GM18867 (cell line): ENCODE data around the gene KLRC3.
"Not testable (repeated sequence)": the region's sequence is repeated elsewhere in the genome, so short reads cannot be mapped to it uniquely, and the experiment has no call there.

Source experiments
- ATAC-seq: cut with Tn5 transposase; IDR thresholded peaks from one replicate; pipeline ENCODE4 v1.9.1; 2021; ENCODE audit warnings: mild to moderate bottlenecking, moderate library complexity; ENCODE audit not compliant: unreplicated experiment

KLRC3 gene

DNA sequence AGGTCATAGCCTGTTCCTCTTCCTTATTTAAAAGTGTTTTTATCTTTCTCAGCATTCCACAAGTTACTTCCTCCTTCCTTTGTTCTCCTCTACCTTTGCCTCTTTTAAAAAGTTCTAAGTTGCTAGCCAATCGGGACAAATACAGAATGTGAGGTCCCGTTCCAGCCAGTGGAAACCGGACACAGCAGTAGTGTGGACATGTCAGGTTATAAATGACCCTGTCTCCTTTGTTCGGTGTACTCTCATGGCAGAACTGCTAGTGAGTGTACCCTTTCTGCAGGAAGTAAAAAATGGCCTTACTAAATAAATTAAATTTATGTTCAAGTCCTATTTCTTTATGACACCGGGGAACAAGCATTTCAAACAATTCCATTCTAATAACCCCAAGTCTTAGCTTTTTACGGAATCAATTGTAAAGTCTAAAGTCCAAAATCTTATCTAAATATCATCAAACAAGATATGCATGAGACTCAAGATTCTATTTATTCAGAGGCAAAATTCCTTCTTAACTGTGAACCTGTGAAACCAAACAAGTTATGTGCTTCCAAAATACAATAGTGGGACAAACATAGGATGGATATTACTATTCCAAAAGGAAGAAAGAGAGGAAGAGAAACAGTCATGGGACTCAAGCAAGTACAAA lies 48.4 kb downstream of the KLRC3 start:
- ATAC-seq: not testable (repeated sequence)

DNA sequence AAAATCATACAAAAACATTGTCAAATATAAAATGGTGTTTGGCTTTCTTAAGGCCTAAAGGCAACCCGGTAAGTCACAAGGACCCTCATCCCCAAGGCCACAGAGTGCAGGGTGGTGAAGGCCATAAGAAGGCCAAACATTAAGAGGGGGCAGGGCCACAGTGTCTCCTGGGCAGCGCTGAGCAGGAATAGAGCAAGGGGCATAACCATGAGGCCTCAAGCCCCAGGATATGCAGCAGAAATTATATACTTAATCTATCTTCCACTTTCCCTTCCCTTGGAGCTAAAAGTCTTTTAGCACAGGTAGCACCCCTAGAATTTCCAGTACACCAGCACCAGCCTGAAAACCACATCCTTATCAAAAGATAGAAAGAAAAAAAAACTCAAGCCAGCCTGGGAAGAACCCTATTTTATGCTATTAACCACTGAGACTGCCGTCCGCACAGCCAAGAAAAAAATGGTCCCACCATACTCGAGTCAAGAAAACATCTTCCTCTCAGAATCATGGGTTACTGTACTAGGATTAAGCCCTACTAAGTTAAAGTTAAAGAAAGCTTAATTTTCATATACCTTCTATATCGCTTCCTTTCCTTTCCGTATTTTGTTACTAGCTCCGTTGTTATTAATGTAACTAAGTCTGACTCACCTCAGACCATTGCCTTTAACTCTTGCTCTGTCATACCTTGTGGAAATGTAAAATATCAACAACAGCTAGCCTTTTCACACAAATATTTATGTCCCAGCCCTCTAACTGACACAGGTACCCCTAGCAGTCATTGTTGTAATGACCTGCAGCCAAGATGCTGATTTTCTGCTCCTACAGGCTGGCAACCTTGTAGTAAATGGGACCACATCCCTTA lies 50.6 kb downstream of the KLRC3 start:
- ATAC-seq: no peak

DNA sequence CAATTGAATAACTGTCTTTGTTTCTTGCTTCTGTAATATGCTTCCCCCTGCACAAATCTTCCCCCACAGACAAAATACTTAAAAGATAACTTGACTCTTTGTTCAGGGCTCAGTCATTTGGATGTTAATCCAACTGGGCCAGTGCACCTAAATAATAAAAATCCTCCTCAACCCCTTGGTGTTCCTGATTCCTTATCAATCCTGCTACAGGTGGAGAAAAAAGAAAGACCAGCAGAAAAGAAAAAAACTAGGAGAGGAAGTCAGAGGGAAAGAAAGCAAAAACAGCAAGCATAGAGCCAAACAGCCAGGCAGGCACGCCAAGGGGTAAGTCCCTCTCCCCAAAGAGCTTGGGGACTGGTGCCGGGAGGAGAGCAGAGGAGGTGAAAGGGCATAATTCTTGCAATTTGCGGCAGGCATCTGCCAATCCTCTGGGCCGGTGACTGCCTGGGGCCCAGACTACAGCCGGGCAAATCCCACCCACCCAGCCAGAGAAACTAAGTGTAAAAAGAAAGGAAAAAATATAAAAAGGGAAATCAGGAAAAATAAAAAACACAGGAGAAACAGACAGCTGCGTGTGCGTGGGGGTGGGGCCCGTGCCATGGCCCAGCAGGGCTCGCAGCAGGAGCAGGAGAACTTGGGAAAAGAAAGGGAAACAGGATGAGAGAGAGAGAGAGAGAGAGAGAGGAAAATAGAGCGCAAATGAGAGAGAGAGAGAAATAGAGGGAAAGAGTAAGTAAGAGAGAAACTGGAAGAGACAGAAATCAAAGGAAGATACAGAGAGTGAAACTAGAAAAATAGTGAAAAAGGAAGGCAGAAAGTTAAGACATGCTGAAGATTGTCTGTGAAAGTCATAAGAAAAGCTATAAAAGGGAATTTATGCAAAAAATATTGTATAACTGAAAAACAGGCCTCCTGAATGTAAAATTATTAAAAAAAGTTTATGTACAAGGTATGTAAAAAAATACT lies 51.9 kb downstream of the KLRC3 start:
- ATAC-seq: no peak

DNA sequence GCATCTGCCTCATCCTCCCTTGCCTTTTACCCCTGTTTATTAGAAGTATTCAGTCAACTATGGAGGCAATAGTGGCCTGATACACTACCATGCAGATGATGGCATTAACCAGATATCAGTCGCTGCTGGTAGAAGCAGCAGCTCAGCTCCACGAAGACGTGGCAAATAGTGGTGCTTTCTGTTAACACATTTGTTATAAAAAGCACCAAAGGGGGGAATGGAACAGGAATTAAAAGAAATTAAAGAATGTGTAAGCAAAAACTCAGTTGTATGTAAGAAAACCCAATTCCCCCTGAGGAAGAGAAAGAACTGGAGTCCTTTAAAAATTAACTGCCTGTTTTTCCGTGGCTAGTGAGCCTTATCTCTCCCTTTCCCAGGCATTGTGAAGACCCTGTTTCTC lies 52.7 kb downstream of the KLRC3 start:
- not testable (repeated sequence) for ATAC-seq

DNA sequence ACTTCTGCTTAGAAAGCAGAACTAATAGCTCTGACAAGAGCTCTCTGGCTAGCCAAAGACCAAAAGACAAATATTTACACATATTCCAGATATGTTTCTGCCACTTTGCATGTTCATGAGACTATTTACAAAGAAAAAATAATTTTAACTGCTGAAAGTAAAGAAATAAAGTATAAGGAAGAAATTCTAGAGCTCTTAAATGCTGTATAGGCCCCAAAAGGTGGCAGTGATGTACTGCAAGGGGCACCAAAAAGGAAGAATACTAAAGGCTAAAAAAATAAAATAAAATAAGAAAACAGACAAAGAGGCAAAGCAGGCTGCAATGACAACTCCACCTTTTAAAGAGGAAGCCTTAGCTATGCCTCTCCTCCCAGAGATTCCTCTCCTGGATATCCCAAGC lies 53.5 kb downstream of the KLRC3 start:
- ATAC-seq: no peak

DNA sequence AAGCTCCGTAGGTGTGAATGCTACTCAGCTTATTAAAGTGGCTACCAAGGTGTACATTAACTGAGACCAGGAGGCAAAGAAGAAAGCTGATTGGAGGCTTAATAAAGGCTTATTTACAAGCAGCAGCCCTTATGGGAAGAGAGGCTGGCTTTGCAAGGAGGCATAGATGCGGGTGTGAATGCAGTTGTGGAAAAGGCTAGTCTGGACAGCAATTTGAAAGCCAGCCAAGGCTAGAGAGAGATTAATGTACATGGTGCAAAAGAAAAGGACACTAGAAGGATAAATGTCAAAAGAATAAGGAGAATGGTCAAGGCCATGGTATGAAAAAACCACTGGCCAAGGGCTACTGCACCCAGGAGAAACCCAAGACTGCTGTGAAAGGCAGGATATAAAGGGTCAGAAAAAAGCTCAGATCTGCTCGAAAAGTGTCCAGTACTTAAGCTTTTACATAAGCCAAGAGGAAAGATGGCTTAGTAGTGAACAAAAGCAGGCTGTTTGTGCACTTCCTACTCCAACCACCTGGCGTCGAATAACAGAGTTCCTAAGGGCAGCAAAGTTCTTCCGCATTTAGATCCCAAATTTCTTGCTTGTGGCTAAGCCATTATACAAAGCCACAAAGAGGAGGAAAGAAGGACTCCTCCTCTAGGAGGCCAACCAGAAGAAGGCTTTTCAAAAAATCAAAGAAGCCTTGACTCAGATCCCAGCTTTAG lies 54.5 kb downstream of the KLRC3 start:
- ATAC-seq: no peak

DNA sequence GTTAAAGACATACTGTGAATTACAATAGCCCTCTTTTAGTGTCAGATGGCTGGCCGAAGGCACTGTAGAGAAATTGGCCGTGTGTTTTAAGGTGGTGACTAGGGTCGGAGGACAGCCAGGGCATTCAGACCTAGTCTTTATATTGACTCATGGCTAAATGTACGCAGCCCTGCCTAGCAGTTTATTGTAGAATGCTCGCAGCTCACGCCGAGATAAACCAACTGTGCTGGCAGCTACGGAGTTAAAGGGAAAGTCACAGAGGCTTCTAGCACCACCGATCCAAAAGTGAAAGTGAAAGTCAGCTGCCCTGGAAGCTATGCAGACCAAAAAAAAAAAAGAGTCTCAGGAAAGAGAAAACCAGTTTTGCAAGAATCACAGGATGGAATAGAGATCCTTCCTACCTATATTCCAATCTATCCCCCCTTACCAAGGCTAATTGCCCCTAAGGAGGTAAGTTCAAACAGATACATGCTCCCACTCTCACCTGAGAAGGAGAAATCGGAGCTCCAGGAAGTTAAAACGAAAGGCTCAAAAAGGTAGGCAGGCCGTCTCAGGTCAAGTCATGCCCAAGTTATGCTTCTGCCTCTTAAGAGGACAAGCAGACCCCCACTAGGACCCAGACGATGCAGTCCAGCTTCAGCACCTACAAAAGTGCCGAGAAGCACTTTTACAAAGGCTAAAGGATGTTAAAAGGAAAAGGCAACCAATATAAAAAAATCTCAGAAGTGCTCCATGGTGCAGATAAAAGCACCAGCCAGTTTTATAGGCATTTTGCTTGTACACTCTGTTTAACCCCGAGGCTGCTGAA lies 55.4 kb downstream of the KLRC3 start:
- ATAC-seq: peak; percentile 60

DNA sequence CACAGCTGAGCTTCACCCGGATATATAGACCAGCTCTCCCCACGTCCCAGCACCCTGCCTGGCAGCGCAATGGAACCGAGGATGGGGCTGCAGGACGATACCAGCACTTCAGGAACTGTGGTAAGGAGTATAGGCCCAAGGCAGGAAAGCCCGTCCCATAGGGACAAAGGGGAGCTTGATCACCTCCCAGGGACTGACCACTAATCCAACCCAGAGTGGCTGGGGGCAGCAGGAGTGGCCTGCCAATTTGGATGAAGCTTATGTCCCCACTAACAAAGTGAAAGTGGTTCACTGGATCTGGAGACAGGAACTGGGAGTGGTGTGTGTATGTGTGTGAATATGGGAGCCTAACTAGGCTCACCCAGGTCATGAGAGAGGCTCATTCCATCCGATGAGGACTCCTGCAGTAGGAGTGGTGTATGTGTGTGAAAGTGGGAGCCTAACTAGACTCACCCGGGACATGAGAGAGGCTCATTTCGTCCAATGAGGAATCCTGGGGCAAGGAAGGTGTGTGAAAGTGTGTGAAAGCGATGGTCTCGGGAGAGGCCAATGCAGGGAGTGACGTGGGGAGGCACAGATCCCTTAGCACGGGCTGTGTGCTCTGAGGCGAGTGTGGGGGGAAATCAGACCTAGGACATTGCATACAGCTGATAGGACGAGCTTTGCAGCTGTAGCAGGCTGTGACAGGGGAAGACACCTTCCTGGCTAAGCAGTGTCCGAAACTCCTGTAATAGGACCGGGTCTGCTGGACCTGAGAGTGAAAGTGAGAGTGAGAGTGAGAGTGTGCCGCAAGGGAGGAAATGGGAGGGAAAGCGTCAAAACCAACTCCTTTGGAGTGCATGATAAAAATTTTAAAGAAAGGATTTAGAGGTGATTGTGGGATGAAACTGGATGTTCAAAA lies 56.2 kb downstream of the KLRC3 start:
- peak; percentile 85 for ATAC-seq

DNA sequence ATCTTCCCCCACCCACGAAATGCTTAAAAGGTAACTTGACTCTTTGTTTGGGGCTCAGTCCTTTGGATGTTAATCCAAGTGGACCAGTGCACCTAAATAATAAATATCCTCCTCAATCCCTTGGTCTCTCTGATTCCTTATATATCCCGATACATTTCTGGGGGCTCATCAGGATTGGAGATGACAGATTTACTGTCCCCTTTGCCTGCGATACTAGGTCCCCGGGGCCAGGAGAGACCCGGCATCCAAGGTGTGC lies 56.8 kb downstream of the KLRC3 start:
- ATAC-seq: no peak

DNA sequence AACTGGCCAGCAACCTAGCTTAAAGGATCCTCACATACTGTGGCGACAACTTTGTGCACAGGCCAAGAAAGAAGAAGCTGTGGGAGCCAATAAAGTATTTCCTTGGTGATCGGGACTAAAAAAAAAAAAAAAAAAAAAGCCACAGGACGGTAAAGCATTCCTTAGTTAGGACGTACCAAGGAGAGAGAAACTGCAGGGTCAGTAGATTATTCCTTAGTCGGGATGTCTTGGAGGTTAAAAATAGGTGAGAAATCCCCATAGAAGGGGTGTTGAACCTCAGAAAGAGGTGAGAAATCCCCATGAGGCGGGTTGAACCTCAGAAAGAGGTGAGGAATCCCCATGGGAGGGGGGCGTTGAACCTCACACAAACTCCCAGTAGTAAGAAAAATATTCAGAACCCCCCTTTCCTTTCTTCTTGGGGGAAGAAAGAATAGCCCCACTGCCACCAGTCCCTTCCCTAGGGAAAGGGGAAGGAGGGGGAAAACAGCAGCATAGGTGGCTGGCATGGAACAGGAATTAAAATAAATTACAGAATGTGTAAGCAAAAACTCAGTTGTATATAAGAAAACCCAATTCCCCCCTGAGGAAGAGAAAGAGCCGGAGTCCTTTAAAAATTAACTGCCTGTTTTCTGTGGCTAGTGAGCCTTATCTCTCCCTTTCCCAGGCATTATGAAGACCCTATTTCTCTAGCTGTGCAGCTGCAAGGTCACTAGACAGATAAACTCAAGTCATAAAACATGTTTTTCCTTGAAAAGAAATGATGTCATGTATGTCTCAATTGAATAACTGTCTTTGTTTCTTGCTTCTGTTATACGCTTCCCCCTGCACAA lies 57.4 kb downstream of the KLRC3 start:
- no peak for ATAC-seq

DNA sequence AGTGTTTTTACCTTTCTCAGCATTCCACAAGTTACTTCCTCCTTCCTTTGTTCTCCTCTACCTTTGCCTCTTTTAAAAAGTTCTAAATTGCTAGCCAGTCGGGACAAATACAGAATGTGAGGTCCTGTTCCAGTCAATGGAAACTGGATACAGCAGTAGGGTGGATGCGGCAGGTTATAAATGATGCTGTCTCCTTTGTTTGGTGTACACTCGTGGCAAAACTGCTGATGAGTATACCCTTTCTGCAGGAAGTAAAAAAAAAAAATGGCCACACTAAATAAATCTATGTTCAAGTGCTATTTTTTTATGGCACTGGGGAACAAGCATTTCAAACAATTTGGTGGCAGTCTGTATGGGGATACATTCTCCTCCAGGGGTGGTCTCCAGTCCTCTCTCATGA lies 58.1 kb downstream of the KLRC3 start:
- no peak for ATAC-seq
